B cell (primary cell): ENCODE results near the gene POLR2F.

Source experiments
- EZH2 ChIP-seq: IDR thresholded peaks from 2 replicates; pipeline ENCODE4 v1.6.1; 2012; ENCODE audit warnings: borderline replicate concordance, low read depth, mild to moderate bottlenecking, moderate library complexity, low read length; ENCODE audit not compliant: insufficient read depth, poor library complexity, severe bottlenecking
- TF ChIP-seq, protein P1 (sequence below): fragments of 200-600 bp; IDR thresholded peaks from one replicate; pipeline ENCODE4 v1.8.0; 2022; ENCODE audit warnings: antibody characterized with exemption, mild to moderate bottlenecking

DNA sequence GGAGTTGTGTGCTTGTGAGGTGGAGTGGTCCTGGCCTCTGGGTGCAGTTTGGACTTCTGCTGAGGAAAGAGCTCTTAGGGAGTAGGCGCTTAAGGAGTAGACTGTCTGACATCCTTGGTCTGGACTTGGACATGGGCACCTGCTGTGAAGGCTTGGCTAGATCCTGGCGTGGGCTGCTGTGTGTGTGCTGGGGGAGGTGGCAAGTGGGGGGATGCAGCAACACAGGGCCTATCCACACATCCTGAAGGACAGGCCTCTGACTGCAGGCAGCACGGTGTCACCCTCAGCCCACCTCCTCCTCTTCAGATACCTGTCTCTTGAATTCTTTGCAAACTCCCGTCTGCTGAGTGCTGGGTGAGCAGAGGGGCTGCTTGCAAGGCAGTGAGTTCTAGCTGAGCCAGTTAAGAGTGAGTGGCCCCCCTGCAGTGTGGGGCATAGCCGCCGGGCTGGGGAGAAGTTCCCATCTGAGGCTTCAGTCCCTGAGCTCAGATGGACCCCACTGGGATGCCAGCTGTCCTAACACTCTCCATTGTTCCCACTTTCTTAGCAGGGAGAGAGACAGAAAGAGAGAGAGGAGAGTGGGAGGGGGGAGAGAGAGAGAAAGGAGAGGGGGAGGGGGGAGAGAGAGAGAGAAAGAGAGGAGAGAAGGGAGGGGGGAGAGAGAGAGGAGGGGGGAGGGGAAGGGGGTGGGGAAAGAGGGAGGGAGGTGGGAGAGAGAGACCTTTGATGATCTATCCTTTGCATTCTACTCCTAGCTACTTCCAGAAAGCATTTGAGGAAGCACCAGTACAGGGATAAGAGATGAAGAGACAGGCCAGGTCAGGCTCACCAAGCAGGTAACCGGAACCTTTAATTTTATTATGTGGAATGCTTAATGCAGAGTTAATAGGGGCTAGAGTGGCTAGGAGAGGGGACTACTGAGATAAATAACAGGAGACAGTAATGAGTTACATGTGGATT lies 18.3 kb downstream of the POLR2F start:
- TF ChIP-seq, protein P1, sequence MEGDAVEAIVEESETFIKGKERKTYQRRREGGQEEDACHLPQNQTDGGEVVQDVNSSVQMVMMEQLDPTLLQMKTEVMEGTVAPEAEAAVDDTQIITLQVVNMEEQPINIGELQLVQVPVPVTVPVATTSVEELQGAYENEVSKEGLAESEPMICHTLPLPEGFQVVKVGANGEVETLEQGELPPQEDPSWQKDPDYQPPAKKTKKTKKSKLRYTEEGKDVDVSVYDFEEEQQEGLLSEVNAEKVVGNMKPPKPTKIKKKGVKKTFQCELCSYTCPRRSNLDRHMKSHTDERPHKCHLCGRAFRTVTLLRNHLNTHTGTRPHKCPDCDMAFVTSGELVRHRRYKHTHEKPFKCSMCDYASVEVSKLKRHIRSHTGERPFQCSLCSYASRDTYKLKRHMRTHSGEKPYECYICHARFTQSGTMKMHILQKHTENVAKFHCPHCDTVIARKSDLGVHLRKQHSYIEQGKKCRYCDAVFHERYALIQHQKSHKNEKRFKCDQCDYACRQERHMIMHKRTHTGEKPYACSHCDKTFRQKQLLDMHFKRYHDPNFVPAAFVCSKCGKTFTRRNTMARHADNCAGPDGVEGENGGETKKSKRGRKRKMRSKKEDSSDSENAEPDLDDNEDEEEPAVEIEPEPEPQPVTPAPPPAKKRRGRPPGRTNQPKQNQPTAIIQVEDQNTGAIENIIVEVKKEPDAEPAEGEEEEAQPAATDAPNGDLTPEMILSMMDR, result no peak
- TF ChIP-seq EZH2, result no peak
